ENCODE data around the gene RELA. TPM values are rescaled to one million over a fixed set of nuclear protein-coding genes. Genes with fewer than 3 reads are reported as not detected.

Gene RELA
- total RNA-seq, 1 experiment from 2014 or later, result 35.1 TPM

DNA sequence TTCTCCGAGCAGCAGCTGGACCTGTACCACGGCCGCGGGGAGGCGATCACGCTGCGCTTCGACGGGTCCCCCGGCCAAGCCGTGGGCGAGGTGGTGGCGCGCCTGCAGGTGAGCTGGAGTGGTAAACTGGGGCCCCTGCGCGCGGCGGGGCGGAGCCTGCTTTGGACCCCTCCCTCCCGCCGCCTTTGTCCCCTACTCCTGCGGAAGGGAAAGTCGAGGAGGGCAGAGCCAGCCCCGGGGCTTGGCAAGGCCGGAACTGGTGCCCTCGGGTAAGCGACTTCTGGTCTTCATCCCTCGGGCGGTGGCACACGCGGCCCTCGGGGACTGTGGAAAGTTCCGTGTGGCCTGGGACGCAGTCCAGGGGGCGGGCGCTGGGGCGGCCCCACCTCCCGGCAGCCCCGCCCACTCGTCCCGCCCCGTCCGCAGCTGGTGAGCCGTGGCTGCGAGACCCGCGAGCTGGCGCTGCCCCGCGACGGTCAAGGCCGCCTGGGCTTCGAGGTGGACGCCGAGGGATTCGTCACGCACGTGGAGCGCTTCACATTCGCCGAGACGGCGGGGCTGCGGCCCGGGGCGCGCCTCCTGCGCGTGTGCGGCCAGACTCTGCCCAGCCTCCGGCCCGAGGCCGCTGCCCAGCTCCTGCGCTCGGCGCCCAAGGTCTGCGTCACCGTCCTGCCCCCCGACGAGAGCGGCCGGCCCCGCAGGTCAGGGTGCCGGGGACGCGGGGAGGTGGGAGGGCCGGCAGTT lies 15.6 kb downstream of the RELA start (continued):
- TF ChIP-seq, protein P1, sequence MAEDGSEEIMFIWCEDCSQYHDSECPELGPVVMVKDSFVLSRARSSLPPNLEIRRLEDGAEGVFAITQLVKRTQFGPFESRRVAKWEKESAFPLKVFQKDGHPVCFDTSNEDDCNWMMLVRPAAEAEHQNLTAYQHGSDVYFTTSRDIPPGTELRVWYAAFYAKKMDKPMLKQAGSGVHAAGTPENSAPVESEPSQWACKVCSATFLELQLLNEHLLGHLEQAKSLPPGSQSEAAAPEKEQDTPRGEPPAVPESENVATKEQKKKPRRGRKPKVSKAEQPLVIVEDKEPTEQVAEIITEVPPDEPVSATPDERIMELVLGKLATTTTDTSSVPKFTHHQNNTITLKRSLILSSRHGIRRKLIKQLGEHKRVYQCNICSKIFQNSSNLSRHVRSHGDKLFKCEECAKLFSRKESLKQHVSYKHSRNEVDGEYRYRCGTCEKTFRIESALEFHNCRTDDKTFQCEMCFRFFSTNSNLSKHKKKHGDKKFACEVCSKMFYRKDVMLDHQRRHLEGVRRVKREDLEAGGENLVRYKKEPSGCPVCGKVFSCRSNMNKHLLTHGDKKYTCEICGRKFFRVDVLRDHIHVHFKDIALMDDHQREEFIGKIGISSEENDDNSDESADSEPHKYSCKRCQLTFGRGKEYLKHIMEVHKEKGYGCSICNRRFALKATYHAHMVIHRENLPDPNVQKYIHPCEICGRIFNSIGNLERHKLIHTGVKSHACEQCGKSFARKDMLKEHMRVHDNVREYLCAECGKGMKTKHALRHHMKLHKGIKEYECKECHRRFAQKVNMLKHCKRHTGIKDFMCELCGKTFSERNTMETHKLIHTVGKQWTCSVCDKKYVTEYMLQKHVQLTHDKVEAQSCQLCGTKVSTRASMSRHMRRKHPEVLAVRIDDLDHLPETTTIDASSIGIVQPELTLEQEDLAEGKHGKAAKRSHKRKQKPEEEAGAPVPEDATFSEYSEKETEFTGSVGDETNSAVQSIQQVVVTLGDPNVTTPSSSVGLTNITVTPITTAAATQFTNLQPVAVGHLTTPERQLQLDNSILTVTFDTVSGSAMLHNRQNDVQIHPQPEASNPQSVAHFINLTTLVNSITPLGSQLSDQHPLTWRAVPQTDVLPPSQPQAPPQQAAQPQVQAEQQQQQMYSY (CRISPR knock-in tag; IDR thresholded peaks at IDR 0.05), result no peak
- TF ChIP-seq, protein P2, sequence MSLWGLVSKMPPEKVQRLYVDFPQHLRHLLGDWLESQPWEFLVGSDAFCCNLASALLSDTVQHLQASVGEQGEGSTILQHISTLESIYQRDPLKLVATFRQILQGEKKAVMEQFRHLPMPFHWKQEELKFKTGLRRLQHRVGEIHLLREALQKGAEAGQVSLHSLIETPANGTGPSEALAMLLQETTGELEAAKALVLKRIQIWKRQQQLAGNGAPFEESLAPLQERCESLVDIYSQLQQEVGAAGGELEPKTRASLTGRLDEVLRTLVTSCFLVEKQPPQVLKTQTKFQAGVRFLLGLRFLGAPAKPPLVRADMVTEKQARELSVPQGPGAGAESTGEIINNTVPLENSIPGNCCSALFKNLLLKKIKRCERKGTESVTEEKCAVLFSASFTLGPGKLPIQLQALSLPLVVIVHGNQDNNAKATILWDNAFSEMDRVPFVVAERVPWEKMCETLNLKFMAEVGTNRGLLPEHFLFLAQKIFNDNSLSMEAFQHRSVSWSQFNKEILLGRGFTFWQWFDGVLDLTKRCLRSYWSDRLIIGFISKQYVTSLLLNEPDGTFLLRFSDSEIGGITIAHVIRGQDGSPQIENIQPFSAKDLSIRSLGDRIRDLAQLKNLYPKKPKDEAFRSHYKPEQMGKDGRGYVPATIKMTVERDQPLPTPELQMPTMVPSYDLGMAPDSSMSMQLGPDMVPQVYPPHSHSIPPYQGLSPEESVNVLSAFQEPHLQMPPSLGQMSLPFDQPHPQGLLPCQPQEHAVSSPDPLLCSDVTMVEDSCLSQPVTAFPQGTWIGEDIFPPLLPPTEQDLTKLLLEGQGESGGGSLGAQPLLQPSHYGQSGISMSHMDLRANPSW (CRISPR knock-in tag; conservative IDR thresholded peaks at IDR 0.05; ENCODE audit: low read depth), result no peak
- no peak for TF ChIP-seq ZNF423 (CRISPR knock-in tag; IDR thresholded peaks at IDR 0.05)
- TF ChIP-seq, protein P3, sequence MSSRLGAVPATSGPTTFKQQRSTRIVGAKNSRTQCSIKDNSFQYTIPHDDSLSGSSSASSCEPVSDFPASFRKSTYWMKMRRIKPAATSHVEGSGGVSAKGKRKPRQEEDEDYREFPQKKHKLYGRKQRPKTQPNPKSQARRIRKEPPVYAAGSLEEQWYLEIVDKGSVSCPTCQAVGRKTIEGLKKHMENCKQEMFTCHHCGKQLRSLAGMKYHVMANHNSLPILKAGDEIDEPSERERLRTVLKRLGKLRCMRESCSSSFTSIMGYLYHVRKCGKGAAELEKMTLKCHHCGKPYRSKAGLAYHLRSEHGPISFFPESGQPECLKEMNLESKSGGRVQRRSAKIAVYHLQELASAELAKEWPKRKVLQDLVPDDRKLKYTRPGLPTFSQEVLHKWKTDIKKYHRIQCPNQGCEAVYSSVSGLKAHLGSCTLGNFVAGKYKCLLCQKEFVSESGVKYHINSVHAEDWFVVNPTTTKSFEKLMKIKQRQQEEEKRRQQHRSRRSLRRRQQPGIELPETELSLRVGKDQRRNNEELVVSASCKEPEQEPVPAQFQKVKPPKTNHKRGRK (CRISPR knock-in tag; IDR thresholded peaks at IDR 0.05; ENCODE audit: borderline replicate concordance), result no peak
- TF ChIP-seq, protein P4, sequence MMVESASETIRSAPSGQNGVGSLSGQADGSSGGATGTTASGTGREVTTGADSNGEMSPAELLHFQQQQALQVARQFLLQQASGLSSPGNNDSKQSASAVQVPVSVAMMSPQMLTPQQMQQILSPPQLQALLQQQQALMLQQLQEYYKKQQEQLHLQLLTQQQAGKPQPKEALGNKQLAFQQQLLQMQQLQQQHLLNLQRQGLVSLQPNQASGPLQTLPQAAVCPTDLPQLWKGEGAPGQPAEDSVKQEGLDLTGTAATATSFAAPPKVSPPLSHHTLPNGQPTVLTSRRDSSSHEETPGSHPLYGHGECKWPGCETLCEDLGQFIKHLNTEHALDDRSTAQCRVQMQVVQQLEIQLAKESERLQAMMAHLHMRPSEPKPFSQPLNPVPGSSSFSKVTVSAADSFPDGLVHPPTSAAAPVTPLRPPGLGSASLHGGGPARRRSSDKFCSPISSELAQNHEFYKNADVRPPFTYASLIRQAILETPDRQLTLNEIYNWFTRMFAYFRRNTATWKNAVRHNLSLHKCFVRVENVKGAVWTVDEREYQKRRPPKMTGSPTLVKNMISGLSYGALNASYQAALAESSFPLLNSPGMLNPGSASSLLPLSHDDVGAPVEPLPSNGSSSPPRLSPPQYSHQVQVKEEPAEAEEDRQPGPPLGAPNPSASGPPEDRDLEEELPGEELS (CRISPR knock-in tag; IDR thresholded peaks at IDR 0.05), result peak; percentile 13; the same call in 1 of the 2 replicates
- TF ChIP-seq, protein P5, sequence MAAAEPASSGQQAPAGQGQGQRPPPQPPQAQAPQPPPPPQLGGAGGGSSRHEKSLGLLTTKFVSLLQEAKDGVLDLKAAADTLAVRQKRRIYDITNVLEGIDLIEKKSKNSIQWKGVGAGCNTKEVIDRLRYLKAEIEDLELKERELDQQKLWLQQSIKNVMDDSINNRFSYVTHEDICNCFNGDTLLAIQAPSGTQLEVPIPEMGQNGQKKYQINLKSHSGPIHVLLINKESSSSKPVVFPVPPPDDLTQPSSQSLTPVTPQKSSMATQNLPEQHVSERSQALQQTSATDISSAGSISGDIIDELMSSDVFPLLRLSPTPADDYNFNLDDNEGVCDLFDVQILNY (CRISPR knock-in tag; IDR thresholded peaks at IDR 0.05), result peak; percentile 59; the same call in 1 of the 2 replicates
- TF ChIP-seq, protein P6, sequence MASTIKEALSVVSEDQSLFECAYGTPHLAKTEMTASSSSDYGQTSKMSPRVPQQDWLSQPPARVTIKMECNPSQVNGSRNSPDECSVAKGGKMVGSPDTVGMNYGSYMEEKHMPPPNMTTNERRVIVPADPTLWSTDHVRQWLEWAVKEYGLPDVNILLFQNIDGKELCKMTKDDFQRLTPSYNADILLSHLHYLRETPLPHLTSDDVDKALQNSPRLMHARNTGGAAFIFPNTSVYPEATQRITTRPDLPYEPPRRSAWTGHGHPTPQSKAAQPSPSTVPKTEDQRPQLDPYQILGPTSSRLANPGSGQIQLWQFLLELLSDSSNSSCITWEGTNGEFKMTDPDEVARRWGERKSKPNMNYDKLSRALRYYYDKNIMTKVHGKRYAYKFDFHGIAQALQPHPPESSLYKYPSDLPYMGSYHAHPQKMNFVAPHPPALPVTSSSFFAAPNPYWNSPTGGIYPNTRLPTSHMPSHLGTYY (CRISPR knock-in tag; IDR thresholded peaks at IDR 0.05), result no peak
- no peak for TF ChIP-seq NR3C1 (CRISPR knock-in tag; conservative IDR thresholded peaks at IDR 0.05; ENCODE audit: low read depth)
- no peak for TF ChIP-seq ZNF396 (CRISPR knock-in tag; IDR thresholded peaks at IDR 0.05; ENCODE audit: borderline replicate concordance)
- TF ChIP-seq, protein P7, sequence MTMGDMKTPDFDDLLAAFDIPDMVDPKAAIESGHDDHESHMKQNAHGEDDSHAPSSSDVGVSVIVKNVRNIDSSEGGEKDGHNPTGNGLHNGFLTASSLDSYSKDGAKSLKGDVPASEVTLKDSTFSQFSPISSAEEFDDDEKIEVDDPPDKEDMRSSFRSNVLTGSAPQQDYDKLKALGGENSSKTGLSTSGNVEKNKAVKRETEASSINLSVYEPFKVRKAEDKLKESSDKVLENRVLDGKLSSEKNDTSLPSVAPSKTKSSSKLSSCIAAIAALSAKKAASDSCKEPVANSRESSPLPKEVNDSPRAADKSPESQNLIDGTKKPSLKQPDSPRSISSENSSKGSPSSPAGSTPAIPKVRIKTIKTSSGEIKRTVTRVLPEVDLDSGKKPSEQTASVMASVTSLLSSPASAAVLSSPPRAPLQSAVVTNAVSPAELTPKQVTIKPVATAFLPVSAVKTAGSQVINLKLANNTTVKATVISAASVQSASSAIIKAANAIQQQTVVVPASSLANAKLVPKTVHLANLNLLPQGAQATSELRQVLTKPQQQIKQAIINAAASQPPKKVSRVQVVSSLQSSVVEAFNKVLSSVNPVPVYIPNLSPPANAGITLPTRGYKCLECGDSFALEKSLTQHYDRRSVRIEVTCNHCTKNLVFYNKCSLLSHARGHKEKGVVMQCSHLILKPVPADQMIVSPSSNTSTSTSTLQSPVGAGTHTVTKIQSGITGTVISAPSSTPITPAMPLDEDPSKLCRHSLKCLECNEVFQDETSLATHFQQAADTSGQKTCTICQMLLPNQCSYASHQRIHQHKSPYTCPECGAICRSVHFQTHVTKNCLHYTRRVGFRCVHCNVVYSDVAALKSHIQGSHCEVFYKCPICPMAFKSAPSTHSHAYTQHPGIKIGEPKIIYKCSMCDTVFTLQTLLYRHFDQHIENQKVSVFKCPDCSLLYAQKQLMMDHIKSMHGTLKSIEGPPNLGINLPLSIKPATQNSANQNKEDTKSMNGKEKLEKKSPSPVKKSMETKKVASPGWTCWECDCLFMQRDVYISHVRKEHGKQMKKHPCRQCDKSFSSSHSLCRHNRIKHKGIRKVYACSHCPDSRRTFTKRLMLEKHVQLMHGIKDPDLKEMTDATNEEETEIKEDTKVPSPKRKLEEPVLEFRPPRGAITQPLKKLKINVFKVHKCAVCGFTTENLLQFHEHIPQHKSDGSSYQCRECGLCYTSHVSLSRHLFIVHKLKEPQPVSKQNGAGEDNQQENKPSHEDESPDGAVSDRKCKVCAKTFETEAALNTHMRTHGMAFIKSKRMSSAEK (CRISPR knock-in tag; IDR thresholded peaks at IDR 0.05; ENCODE audit: borderline replicate concordance), result no peak
- TF ChIP-seq GRHL2 (CRISPR knock-in tag; IDR thresholded peaks at IDR 0.05; ENCODE audit: insufficient replicate concordance, severe bottlenecking), result no peak
- no peak for TF ChIP-seq CREM (CRISPR knock-in tag; IDR thresholded peaks at IDR 0.05)
- no peak for TF ChIP-seq TP53 (CRISPR knock-in tag; IDR thresholded peaks at IDR 0.05)
- TF ChIP-seq HMGA2 (CRISPR knock-in tag; IDR thresholded peaks at IDR 0.05), result no peak
- TF ChIP-seq CBFB (CRISPR knock-in tag; IDR thresholded peaks at IDR 0.05; ENCODE audit: low read depth), result no peak
- TF ChIP-seq ETV6 (CRISPR knock-in tag; IDR thresholded peaks at IDR 0.05), result no peak
- no peak for TF ChIP-seq ELF4 (CRISPR knock-in tag; IDR thresholded peaks at IDR 0.05; ENCODE audit: low read depth)
- no peak for TF ChIP-seq OVOL2 (CRISPR knock-in tag; IDR thresholded peaks at IDR 0.05; ENCODE audit: borderline replicate concordance)
- no peak for TF ChIP-seq ZNF671 (CRISPR knock-in tag; IDR thresholded peaks at IDR 0.05)
- TF ChIP-seq, protein P8, sequence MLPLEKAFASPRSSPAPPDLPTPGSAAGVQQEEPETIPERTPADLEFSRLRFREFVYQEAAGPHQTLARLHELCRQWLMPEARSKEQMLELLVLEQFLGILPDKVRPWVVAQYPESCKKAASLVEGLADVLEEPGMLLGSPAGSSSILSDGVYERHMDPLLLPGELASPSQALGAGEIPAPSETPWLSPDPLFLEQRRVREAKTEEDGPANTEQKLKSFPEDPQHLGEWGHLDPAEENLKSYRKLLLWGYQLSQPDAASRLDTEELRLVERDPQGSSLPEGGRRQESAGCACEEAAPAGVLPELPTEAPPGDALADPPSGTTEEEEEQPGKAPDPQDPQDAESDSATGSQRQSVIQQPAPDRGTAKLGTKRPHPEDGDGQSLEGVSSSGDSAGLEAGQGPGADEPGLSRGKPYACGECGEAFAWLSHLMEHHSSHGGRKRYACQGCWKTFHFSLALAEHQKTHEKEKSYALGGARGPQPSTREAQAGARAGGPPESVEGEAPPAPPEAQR (CRISPR knock-in tag; IDR thresholded peaks at IDR 0.05), result no peak

All from WTC11 (cell line).